ENCODE results near the gene SIRT7.

DNA sequence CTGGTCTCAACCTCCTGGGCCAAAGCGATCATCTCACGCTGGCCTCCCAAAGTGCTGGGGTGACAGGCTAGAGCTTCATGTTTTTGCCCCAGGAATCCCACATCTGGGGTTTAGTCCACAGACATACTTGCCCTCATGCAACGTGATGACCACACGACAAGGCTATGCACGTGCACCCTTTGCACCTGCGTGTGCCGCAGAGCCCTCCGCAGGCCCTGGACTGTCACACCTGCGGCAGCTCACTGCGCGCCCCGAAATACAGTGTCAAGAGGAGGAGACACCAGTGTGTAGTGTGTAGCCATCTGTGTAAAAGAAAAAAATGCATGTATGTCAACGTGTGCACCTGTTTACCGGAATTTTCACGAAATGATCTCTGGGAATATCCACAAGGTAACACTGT, 32.5 kb upstream of the SIRT7 start:
- TF ChIP-seq, protein P1, sequence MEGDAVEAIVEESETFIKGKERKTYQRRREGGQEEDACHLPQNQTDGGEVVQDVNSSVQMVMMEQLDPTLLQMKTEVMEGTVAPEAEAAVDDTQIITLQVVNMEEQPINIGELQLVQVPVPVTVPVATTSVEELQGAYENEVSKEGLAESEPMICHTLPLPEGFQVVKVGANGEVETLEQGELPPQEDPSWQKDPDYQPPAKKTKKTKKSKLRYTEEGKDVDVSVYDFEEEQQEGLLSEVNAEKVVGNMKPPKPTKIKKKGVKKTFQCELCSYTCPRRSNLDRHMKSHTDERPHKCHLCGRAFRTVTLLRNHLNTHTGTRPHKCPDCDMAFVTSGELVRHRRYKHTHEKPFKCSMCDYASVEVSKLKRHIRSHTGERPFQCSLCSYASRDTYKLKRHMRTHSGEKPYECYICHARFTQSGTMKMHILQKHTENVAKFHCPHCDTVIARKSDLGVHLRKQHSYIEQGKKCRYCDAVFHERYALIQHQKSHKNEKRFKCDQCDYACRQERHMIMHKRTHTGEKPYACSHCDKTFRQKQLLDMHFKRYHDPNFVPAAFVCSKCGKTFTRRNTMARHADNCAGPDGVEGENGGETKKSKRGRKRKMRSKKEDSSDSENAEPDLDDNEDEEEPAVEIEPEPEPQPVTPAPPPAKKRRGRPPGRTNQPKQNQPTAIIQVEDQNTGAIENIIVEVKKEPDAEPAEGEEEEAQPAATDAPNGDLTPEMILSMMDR (conservative IDR thresholded peaks at IDR 0.05 in 1 of 2, IDR thresholded peaks at IDR 0.05 in 1 of 2; ENCODE audit: extremely low read depth in 1 of 2, insufficient read depth in 1 of 2, low read depth in 1 of 2, low read length in 2 of 2): no peak
- TF ChIP-seq EZH2 (IDR thresholded peaks at IDR 0.05; ENCODE audit: borderline replicate concordance, low read length): no peak

All from mammary epithelial cell (primary cell).